Right forelimb (tissue), 1 donor: Measurements from ENCODE around the gene WDR12.
"Not testable (repeated sequence)": the region's sequence is repeated elsewhere in the genome, so short reads cannot be mapped to it uniquely, and the experiment has no call there.

Experiments
- DNase-seq: peaks from one replicate; pipeline ENCODE4 v3.0.0-alpha.2; 2018

WDR12 gene

DNA sequence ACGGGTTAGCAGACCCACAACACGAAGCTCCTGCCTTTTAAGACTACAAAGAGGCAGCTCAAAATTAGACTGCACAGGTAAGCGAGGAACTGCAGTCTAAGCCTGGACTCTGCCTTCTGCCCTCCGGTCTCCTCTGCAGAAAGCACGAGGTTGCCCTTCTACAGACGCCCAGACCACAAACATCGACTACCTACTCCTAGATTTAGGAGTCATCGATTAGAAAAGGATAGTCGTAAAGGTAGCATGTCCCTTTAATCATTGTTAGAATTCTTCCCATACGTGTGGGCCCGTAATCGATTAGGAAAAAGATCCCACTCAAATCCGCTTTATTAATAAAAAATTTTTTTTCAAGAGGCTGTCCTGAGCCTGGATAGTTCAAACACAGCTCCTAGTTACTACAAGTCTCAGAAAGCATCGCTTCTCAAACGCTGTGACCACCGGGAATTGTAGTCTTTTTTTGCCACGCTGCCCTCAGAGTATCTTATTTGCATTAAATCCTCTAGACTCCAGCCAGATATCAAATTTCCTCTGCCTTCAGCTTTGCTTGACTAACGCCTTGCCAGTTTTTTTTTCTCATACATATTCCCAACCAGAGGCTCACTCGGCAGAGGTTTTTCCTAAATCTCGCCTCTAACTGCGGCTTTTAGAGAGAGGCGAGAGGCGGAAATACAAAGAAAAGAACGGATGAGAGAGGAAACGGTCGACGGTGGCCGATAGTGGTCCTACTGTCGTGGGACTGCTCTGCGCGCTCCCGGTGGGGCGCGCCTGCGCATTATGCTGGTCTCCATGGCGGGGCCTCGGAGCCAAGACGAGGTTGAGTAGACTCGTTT, at the start of gene WDR12, which contains the start of gene CARF:
WDR12 (minus strand) TSS at position 162 of the 830 bp plus-strand sequence. CDS start 197 bp downstream, outside the sequence.
CARF (plus strand) TSS at position 764 of the 830 bp plus-strand sequence. CDS start 29,628 bp downstream, outside the sequence.
- peak; percentile 93 for DNase-seq

DNA sequence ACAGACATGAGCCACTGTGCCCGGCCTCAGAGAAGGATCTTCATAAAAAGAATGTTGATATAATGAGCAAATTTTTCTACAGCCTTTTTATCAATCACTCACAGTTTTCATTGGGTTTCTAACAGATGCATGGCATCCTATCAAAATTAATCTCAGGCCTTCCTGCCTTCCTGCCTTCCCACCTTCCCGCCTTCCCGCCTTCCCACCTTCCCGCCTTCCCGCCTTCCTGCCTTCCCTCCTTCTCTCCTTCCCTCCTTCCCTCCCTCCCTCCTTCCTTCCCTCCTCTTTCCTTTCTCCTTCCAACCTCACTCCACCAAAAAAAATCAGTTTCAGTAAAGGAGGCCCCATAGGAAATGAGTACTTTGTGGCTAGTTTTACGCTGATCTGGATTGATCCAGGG, 49.1 kb upstream of the WDR12 start:
- DNase-seq = no peak

DNA sequence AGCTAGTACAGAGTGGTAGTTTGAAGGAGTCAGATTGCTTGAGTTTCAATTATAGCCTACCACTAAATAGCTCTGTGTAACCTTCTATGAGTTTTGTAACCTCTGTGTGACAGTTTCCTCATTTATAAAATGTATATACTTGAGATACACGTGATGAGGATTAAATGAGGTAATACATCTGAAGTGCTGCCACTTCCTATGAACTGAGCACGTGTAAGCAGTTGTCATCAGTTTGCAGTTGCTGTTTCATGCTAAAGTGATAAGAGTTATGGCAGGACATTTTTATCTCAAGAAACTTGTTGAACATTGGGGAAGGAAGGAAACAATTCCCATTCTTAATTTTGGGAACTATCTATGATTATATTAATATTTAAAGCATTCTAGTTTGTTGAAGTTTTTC, 39.1 kb upstream of the WDR12 start:
- no peak for DNase-seq

DNA sequence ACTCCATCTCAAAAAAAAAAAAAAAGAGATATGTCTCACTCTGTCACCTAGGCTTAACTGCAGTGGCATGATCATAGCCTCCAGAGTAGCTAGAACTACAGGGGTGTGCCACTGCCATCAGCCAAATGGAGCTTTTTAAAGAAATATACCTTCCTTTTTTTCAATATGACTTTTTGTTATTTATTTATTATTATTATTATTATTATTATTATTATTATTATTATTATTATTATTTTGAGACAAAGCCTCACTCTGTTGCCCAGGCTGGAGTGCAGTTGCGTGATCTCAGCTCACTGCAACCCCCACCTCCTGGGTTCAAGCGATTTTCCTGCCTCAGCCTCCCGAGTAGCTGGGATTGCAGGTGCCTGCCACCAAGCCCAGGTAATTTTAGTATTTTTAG, 37.9 kb upstream of the WDR12 start:
- DNase-seq = not testable (repeated sequence)

DNA sequence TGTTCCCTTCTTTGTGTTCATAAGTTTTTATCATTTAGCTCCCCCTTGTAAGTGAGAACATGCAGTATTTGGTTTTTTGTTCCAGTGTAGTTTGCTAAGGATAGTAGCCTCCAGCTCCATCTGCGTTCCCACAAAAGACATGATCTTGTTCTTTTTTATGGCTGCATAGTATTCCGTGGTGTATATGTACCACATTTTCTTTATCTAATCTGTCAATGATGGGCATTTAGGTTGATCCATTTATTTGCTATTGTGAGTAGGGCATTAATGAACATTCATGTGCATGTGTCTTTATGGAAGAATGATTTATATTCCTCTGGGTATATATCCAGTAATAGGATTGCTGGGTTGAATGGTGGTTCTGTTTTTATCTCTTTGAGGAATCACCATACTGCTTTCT, 34.0 kb upstream of the WDR12 start:
- no peak for DNase-seq

- DNase-seq = no peak
Observed at GRCh38 chr2:202944816-202945215, 33.3 kb upstream of the WDR12 start.

GRCh38 chr2:202944408-202944807, 32.9 kb upstream of the WDR12 start:
- no peak for DNase-seq

DNA sequence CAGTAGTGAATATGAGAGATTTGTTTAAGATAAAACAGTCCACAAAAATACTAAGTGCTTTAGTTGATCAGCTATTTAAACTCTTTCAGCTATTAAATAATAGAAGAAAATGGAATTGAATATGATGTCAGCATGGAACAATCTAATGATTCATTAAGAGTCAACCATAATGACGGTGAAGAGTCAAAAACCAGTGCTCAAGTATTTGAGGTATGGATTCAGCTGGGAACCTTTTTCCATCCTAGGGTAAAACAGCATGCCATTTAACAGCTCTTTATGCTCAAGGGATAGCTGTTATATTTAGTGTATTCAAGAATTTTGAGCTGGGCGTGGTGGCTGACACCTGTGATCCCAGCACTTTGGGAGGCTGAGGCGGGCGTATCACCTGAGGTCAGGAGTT, 30.3 kb upstream of the WDR12 start:
- DNase-seq = no peak

GRCh38 chr2:202938960-202939359, 27.5 kb upstream of the WDR12 start:
- DNase-seq = no peak

GRCh38 chr2:202934456-202934855, 23.0 kb upstream of the WDR12 start:
- no peak for DNase-seq

DNA sequence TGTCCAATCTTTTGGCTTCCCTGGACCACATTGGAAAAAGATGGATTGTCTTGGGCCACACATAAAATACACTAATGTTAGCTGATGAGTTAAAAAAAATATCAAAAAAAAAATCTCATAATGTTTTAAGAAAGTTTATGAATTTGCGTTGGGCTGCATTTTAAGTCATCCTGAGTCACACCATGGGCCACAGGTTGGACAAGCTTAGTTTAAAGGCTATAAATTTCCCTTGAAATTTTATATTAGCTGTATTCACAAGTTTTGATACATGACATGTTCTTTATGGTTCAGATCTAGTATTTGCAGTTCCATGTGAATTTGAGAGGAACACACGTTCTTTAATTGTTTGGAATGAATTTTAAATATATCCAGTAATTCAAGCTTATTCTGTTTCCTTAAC, 22.5 kb upstream of the WDR12 start:
- DNase-seq = no peak

DNA sequence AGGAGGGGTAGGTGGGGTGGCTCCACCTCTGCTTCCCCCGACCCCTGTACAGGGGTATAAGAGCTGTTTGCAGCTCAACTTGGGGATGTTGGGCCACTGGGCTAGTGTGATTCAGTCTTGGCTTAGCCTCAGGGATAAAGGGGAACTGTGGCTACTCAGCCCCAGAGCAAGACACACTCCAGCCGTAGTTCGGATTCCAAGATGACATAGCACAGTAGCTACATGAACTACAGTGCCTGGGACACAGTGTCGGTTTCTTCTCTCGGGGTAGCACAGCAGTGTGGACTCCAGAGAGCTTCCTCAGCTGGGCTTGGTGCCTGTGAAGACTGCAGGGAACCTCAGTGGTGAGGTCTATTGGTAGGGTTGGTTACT, 21.7 kb upstream of the WDR12 start:
- no peak for DNase-seq

- no peak for DNase-seq
Observed at GRCh38 chr2:202932425-202933138, 21.1 kb upstream of the WDR12 start.

DNA sequence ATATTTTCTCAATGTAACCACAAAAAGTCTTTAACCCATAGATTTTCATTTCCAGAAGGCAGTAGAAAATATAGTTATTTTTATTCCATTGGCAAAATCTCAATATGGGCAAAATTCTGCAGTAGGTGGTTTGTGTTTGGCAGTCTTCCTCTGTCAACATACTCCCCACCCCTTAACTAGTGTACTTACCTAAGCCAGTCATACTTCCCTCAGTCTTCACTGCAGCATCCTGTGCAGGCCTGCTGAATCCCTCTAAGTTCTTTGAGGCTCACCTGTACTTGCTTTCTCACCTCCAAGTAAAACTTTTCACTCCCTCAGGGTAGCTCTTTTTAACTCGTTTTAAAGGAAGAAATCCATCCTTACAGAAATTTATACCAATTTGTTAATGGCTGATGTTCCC, 7.4 kb upstream of the WDR12 start:
- DNase-seq = no peak

DNA sequence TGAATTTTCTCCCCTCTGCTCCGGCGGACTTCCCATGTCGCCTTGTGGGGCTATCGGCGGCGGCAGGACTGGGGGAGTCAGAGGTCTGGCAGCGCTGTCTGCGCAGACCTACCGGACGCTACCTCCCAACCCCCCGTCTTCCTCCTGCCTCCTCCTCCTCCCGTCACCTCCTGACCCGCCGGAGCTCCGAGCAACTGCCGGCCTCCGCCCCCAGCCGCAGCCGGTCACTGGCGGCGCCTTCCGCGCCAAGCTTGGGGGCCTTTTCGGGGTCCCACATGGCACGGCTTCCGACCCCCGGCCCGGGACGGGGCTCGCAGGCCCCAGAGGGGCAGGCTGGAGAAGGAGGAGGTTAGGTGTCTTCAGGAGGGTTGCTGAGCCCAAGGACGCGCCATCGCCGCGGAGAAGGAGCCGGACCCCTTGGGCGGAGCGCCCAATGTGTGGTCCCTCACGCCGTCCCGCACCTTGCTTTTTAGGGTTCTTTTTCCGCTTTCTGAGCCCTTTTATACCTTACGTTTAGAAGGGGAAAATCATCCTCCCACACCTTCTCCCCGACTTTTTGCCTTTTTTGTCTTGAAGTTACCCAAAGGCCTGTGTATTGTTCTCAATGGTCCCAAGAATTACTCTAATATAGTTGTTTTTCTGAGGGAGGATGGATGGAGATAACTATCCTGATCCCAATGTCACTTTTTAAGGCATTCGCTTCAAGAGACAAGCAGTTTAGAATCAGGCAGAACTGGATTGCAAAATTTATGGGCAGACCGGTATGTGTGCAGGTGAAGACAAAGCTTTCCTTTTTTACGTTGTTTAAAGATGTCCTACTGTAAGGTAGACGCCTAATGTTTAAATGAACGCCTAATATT, 1.1 kb upstream of the WDR12 start:
- DNase-seq = peak; percentile 41

GRCh38 chr2:202911203-202911511, 316 bp downstream of the WDR12 start:
- no peak for DNase-seq

DNA sequence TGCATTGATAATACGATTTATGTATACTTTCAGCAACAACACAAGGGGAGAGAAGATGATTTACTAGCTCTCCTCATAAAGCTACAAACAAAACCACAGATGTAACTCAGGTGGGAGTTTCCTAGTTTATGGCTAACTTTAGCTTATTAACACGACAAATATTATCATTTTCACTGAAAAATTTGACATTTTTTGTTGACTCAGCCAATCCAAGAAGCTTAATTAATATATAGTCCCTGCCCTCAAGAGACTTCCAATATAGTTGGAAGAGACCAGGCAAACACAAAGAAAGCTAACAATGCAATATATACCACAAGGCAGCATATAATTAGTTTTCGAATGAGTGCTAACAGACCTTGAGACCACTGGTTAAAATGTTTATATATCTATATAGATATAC, 775 bp downstream of the WDR12 start:
- DNase-seq = no peak

GRCh38 chr2:202910250-202910649, 1.2 kb downstream of the WDR12 start:
- DNase-seq = not testable (repeated sequence)

- DNase-seq = no peak
Observed at GRCh38 chr2:202909394-202910192, 1.9 kb downstream of the WDR12 start.

GRCh38 chr2:202908186-202908585, 3.3 kb downstream of the WDR12 start:
- no peak for DNase-seq

GRCh38 chr2:202905507-202905906, 6.0 kb downstream of the WDR12 start:
- not testable (repeated sequence) for DNase-seq

- DNase-seq = no peak
Observed at GRCh38 chr2:202885190-202885589, 26.3 kb downstream of the WDR12 start.
